Thoracic aorta (tissue), 2 donors: Measurements from ENCODE around the gene LSG1. TPM values are rescaled to one million over a fixed set of nuclear protein-coding genes. Genes with fewer than 3 reads are reported as not detected.

Source experiments
- ATAC-seq: fragments of 150-250 bp; one replicate; pipeline ENCODE4 v1.8.0; 2017; ENCODE audit warnings: low read depth; ENCODE audit not compliant: insufficient number of reproducible peaks, low FRiP score
- DNase-seq: peaks from one replicate; pipeline ENCODE4 v3.0.0-alpha.2; 2020; ENCODE audit warnings: low spot score
- H3K27ac ChIP-seq, 2 donors: fragments of 200-600 bp; sonication (generic); 1 replicate in 1 of 2; 2 replicates in 1 of 2; pipeline ENCODE4 v1.5.1; 2016; ENCODE audit warnings: mild to moderate bottlenecking in 2 of 2, moderate library complexity in 2 of 2
- H3K27me3 ChIP-seq: fragments of 200-600 bp; sonication (generic); replicated peaks from 2 replicates; pipeline ENCODE4 v1.6.0; 2016; ENCODE audit warnings: mild to moderate bottlenecking; ENCODE audit not compliant: insufficient read depth
- H3K36me3 ChIP-seq: fragments of 200-600 bp; sonication (generic); one replicate; pipeline ENCODE4 v1.5.1; 2016
- H3K4me1 ChIP-seq, 2 donors: fragments of 200-600 bp; sonication (generic); 1 replicate in 1 of 2; 2 replicates in 1 of 2; pipeline versions ENCODE4 v1.5.1 to v1.6.0; 2016; ENCODE audit warnings: low read depth in 2 of 2, mild to moderate bottlenecking in 1 of 2; ENCODE audit not compliant: control insufficient read depth in 1 of 2
- H3K4me3 ChIP-seq: fragments of 200-600 bp; sonication (generic); 2 replicates; pipeline ENCODE4 v1.5.1; 2016; ENCODE audit warnings: mild to moderate bottlenecking
- H3K9me3 ChIP-seq: fragments of 200-600 bp; sonication (generic); 2 replicates; pipeline ENCODE4 v1.5.1; 2016
- CTCF ChIP-seq: fragments of 200-600 bp; sonication (generic); IDR thresholded peaks from one replicate; pipeline ENCODE4 v1.5.1; 2019; ENCODE audit warnings: antibody characterized with exemption
- total RNA-seq, 2 donors: library from RNA; depleted of rRNA; stranded (reverse); fragments of >200 nt; gene quantifications; one replicate each; pipeline versions ENCODE4 v1.1.0 to v1.2.3, GENCODE V29; 2016

The LSG1 gene
- total RNA-seq, 2 donors from 2014 or later: 19.4 to 59.3 TPM

- peaks cover 21 to 55% of the 10 kb centered on the region in 2 donors for H3K4me1 ChIP-seq
Observed at GRCh38 chr3:194686816-194687637, 15.0 kb upstream of the LSG1 start.

GRCh38 chr3:194686414-194686815, 14.4 kb upstream of the LSG1 start:
- Histone ChIP-seq H3K4me1 (peaks cover 18 to 49% of the 10 kb centered on the region in 2 donors), H3K36me3 (no peaks in the 10 kb centered on the region)

More at GRCh38 chr3:194686816-194687637, 15.0 kb upstream of the LSG1 start:
- Histone ChIP-seq H3K36me3 (no peaks in the 10 kb centered on the region), H3K9me3 (no peaks in the 10 kb centered on the region), H3K27me3 (no peaks in the 10 kb centered on the region), H3K4me3 (peak overlapping the region; percentile 75), H3K27ac (no peak overlapping the region)
- DNase-seq (no peak), ATAC-seq (no peak)
- TF ChIP-seq CTCF: no peak

GRCh38 chr3:194685718-194686413, 13.9 kb upstream of the LSG1 start, which contains the start of gene FAM43A:
TSS of gene FAM43A (plus strand) at chr3:194685883. CDS start at chr3:194686827, 944 bp downstream.
- Histone ChIP-seq H3K9me3 (no peaks in the 10 kb centered on the region), H3K27me3 (no peaks in the 10 kb centered on the region), H3K4me3 (peak within 1 kb of the TSS; percentile 75), H3K27ac (peak within 1 kb of the TSS; percentile 49 to 59), H3K36me3 (no peaks in the 10 kb centered on the region), H3K4me1 (peaks cover 14 to 44% of the 10 kb centered on the region in 2 donors)
- peak; percentile 22 for TF ChIP-seq CTCF
- ATAC-seq: peak; percentile 35
- peak; percentile 62 for DNase-seq

More at GRCh38 chr3:194686414-194686815, 14.4 kb upstream of the LSG1 start:
- ATAC-seq (no peak), DNase-seq (no peak)
- no peaks in the 10 kb centered on the region for H3K9me3 ChIP-seq
- H3K4me3 ChIP-seq: peak overlapping the region; percentile 75
- TF ChIP-seq CTCF: no peak
- H3K27me3 ChIP-seq: no peaks in the 10 kb centered on the region
- peak overlapping the region in 1 of 2 donors; percentile 59 for H3K27ac ChIP-seq

- DNase-seq (no peak), ATAC-seq (no peak)
- Histone ChIP-seq H3K36me3 (no peaks in the 10 kb centered on the region), H3K27me3 (no peaks in the 10 kb centered on the region), H3K4me3 (peak overlapping the region; percentile 75), H3K27ac (peak overlapping the region; percentile 49 to 59), H3K4me1 (peaks cover 14 to 39% of the 10 kb centered on the region in 2 donors), H3K9me3 (no peaks in the 10 kb centered on the region)
- TF ChIP-seq CTCF: no peak
Observed at GRCh38 chr3:194685065-194685717, 13.2 kb upstream of the LSG1 start.

GRCh38 chr3:194683380-194683779, 11.4 kb upstream of the LSG1 start:
- no peak for TF ChIP-seq CTCF
- no peak for ATAC-seq

More at GRCh38 chr3:194683380-194683779, 11.4 kb upstream of the LSG1 start:
- no peaks in the 10 kb centered on the region for H3K27me3 ChIP-seq
- H3K9me3 ChIP-seq: no peaks in the 10 kb centered on the region
- H3K4me1 ChIP-seq: peaks cover 14 to 39% of the 10 kb centered on the region in 2 donors
- no peak overlapping the region for H3K4me3 ChIP-seq
- DNase-seq: no peak
- H3K27ac ChIP-seq: peak overlapping the region in 1 of 2 donors; percentile 12
- no peaks in the 10 kb centered on the region for H3K36me3 ChIP-seq
